IMR-90 (cell line): ENCODE measurements around the gene TECPR2. TPM values are rescaled to one million over a fixed set of nuclear protein-coding genes. Genes with fewer than 3 reads are reported as not detected.
A peak's percentile ranks its signal among the peaks of the same experiment; 100 is the strongest.

Experiments
- ATAC-seq: fragments of 200-7000 bp; cut with Tn5 transposase; 2 replicates; pipeline ENCODE4 v1.9.1; 2020; ENCODE audit warnings: low read depth, mild to moderate bottlenecking, moderate library complexity
- BruUV-seq: library from RNA; stranded (reverse); fragments of 400-500 nt; replicated peaks from 2 replicates; lab custom pipeline; 2021; lab: Mats Ljungman, UMichigan
- CTCF ChIA-PET: fragments of 300-600 bp; formaldehyde crosslinking; extraction: SDS; loops from one replicate; lab custom pipeline; 2021; ENCODE audit warnings: antibody characterized with exemption; lab: Yijun Ruan, JAX
- POLR2A ChIA-PET: fragments of 300-600 bp; sonication (Branson Sonifier 250); formaldehyde crosslinking; loops from one replicate; lab custom pipeline; 2022; ENCODE audit warnings: antibody characterized with exemption; ENCODE audit not compliant: unreplicated experiment; lab: Charles Lee
- DNase-seq: peaks from one replicate; pipeline ENCODE4 v3.0.0; 2013
- H2AFZ ChIP-seq: replicated peaks from 2 replicates; pipeline ENCODE3; 2013; ENCODE audit warnings: low read length, mild to moderate bottlenecking; ENCODE audit not compliant: poor library complexity
- H2AK5ac ChIP-seq: 2 replicates; pipeline ENCODE4 v1.6.1; 2013; ENCODE audit warnings: low read depth, low read length, inconsistent platforms
- H2AK9ac ChIP-seq: replicated peaks from 2 replicates; pipeline ENCODE3; 2013; ENCODE audit warnings: mild to moderate bottlenecking, low read depth, low read length, moderate library complexity; ENCODE audit not compliant: poor library complexity
- H2BK120ac ChIP-seq: 2 replicates; pipeline ENCODE4 v1.6.1; 2013; ENCODE audit warnings: low read depth, low read length, inconsistent platforms
- H2BK15ac ChIP-seq: 3 replicates; pipeline ENCODE4 v1.6.1; 2013; ENCODE audit warnings: low read depth, low read length, inconsistent platforms
- H2BK20ac ChIP-seq: 2 replicates; pipeline ENCODE4 v1.6.1; 2013; ENCODE audit warnings: low read depth, mild to moderate bottlenecking, inconsistent platforms, low read length, moderate library complexity
- H2BK5ac ChIP-seq: 2 replicates; pipeline ENCODE4 v1.6.1; 2013; ENCODE audit warnings: mild to moderate bottlenecking, low read depth, low read length, inconsistent platforms; ENCODE audit not compliant: poor library complexity, severe bottlenecking
- H3K14ac ChIP-seq: replicated peaks from 2 replicates; pipeline ENCODE4 v1.6.1; 2013; ENCODE audit warnings: low read depth, low read length, inconsistent platforms
- H3K18ac ChIP-seq: 2 replicates; pipeline ENCODE4 v1.6.1; 2013; ENCODE audit warnings: low read depth, low read length, control low read depth
- H3K23ac ChIP-seq: 2 replicates; pipeline ENCODE4 v1.6.1; 2013; ENCODE audit warnings: low read depth, low read length, inconsistent platforms
- H3K27ac ChIP-seq: 2 replicates; pipeline ENCODE4 v1.5.1; 2013; ENCODE audit warnings: mild to moderate bottlenecking, control low read depth, low read length; ENCODE audit not compliant: insufficient read depth
- H3K27me3 ChIP-seq: 2 replicates; pipeline ENCODE4 v1.6.1; 2013; ENCODE audit warnings: low read length; ENCODE audit not compliant: control insufficient read depth, insufficient read depth
- H3K36me3 ChIP-seq: 2 replicates; pipeline ENCODE4 v1.6.1; 2013; ENCODE audit warnings: low read length, mixed read lengths; ENCODE audit not compliant: control insufficient read depth, insufficient read depth
- H3K4ac ChIP-seq: 2 replicates; pipeline ENCODE4 v1.6.1; 2013; ENCODE audit warnings: low read depth, low read length, inconsistent platforms
- H3K4me1 ChIP-seq: 2 replicates; pipeline ENCODE4 v1.6.1; 2013; ENCODE audit warnings: low read length, mixed read lengths; ENCODE audit not compliant: control insufficient read depth, insufficient read depth
- H3K4me2 ChIP-seq: 2 replicates; pipeline ENCODE4 v1.6.1; 2013; ENCODE audit warnings: low read depth, mild to moderate bottlenecking, control low read depth, low read length, moderate library complexity
- H3K4me3 ChIP-seq: 2 replicates; pipeline ENCODE4 v1.5.1; 2013; ENCODE audit warnings: low read depth, mild to moderate bottlenecking, control low read depth, low read length, moderate library complexity; ENCODE audit not compliant: insufficient read depth
- H3K56ac ChIP-seq: 2 replicates; pipeline ENCODE4 v1.6.1; 2013; ENCODE audit warnings: low read length, inconsistent platforms; ENCODE audit not compliant: insufficient read depth; ENCODE audit errors: extremely low read depth
- H3K79me1 ChIP-seq, 2 experiments: 2 replicates each; pipeline ENCODE4 v1.6.1; 2013; ENCODE audit warnings: low read length in 2 of 2, inconsistent platforms in 1 of 2, low read depth in 1 of 2
- H3K9ac ChIP-seq: 2 replicates; pipeline ENCODE4 v1.6.1; 2013; ENCODE audit warnings: low read depth, low read length, control low read depth
- H3K9me1 ChIP-seq: 2 replicates; pipeline ENCODE4 v1.6.1; 2013; ENCODE audit warnings: low read length, inconsistent platforms; ENCODE audit not compliant: insufficient read depth
- H3K9me3 ChIP-seq: 2 replicates; pipeline ENCODE4 v1.6.1; 2013; ENCODE audit warnings: low read length; ENCODE audit not compliant: control insufficient read depth, insufficient read depth
- H4K20me1 ChIP-seq: 2 replicates; pipeline ENCODE4 v1.6.1; 2013; ENCODE audit warnings: low read length, inconsistent platforms; ENCODE audit not compliant: insufficient read depth
- H4K5ac ChIP-seq: 2 replicates; pipeline ENCODE4 v1.6.1; 2013; ENCODE audit warnings: mild to moderate bottlenecking, low read depth, low read length, control low read depth
- H4K8ac ChIP-seq, 2 experiments: 2 replicates each; pipeline ENCODE4 v1.6.1; 2013; ENCODE audit warnings: low read depth in 2 of 2, low read length in 2 of 2, control low read depth in 1 of 2, inconsistent platforms in 1 of 2
- H4K91ac ChIP-seq: 2 replicates; pipeline ENCODE4 v1.6.1; 2013; ENCODE audit warnings: low read depth, low read length, inconsistent platforms; ENCODE audit not compliant: insufficient read depth
- BHLHE40 ChIP-seq: fragments of 150-350 bp; IDR thresholded peaks from 2 replicates; pipeline ENCODE4 v1.6.1; 2016; ENCODE audit warnings: mild to moderate bottlenecking, low read depth, low read length
- CEBPB ChIP-seq: IDR thresholded peaks from 2 replicates; pipeline ENCODE4 v1.6.1; 2012; ENCODE audit warnings: low read depth, low read length, improper control_type of control experiment
- CHD1 ChIP-seq: IDR thresholded peaks from 2 replicates; pipeline ENCODE4 v1.6.1; 2012; ENCODE audit warnings: low read depth, low read length, improper control_type of control experiment
- FOS ChIP-seq: fragments of 150-350 bp; IDR thresholded peaks from 2 replicates; pipeline ENCODE4 v1.6.1; 2016; ENCODE audit warnings: low read depth, low read length
- MAFK ChIP-seq: IDR thresholded peaks from 2 replicates; pipeline ENCODE4 v1.6.1; 2012; ENCODE audit warnings: low read depth, low read length, improper control_type of control experiment
- MAZ ChIP-seq: IDR thresholded peaks from 2 replicates; pipeline ENCODE4 v1.6.1; 2012; ENCODE audit warnings: low read depth, mild to moderate bottlenecking, low read length, improper control_type of control experiment, moderate library complexity, borderline replicate concordance
- NFE2L2 ChIP-seq: fragments of 150-350 bp; IDR thresholded peaks from 2 replicates; pipeline ENCODE4 v1.6.1; 2016; ENCODE audit warnings: low read depth, mild to moderate bottlenecking, low read length
- POLR2A ChIP-seq: IDR thresholded peaks from 2 replicates; pipeline ENCODE4 v1.6.1; 2012; ENCODE audit warnings: mild to moderate bottlenecking, low read depth, low read length
- RAD21 ChIP-seq: IDR thresholded peaks from 2 replicates; pipeline ENCODE4 v1.6.1; 2012; ENCODE audit warnings: low read length, improper control_type of control experiment
- RCOR1 ChIP-seq: IDR thresholded peaks from 2 replicates; pipeline ENCODE4 v1.6.1; 2012; ENCODE audit warnings: mild to moderate bottlenecking, low read length, improper control_type of control experiment; ENCODE audit not compliant: insufficient replicate concordance
- RFX5 ChIP-seq: IDR thresholded peaks from 2 replicates; pipeline ENCODE4 v1.8.0; 2012; ENCODE audit warnings: low read depth, mild to moderate bottlenecking, low read length, moderate library complexity
- SMC3 ChIP-seq: fragments of 150-350 bp; IDR thresholded peaks from 2 replicates; pipeline ENCODE4 v1.6.1; 2016; ENCODE audit warnings: low read depth, mild to moderate bottlenecking, antibody characterized with exemption, low read length, moderate library complexity
- WGBS, 2 experiments: methylation state at CpG; one replicate each; pipeline versions ENCODE4 v1.1.5 to v1.1.7; 2013; ENCODE audit warnings: missing lambda C conversion rate in 2 of 2; ENCODE audit not compliant: insufficient read length in 1 of 2; ENCODE audit errors: extremely low coverage in 2 of 2; 5-methylcytosine and 5-hydroxymethylcytosine counted together
- dilution Hi-C: fragments of 300-500 bp; cut with HindIII; formaldehyde crosslinking; loops from one replicate; pipeline ENCODE4 v1.14.3; 2018; ENCODE audit warnings: low sequenced_read_pairs; ENCODE audit not compliant: unreplicated experiment
- in situ Hi-C: fragments of 300-500 bp; cut with MboI; formaldehyde crosslinking; loops from 3 replicates; pipeline ENCODE4 v1.14.3; 2019; ENCODE audit warnings: low sequenced_read_pairs, inconsistent platforms, mixed read lengths
- intact Hi-C: fragments of 100-400 bp; cut with micrococcal nuclease; formaldehyde crosslinking; loops from 2 replicates; pipeline ENCODE4 v1.10.0; 2022
- polyA plus RNA-seq, 3 experiments: library from polyadenylated mRNA; depleted of rRNA; stranded (reverse); fragments of >200 nt; gene quantifications; 2 replicates each; pipeline ENCODE4 v1.2.3, GENCODE V29; 2012; ENCODE audit warnings: low replicate concordance in 1 of 3
- total RNA-seq: library from RNA; depleted of rRNA; stranded (reverse); fragments of >200 nt; gene quantifications from 2 replicates; pipeline ENCODE4 v1.2.3, GENCODE V29; 2012
- TF ChIP-seq, protein P1 (sequence below): fragments of 150-350 bp; IDR thresholded peaks from 2 replicates; pipeline ENCODE4 v1.6.1; 2016; ENCODE audit warnings: low read depth, mild to moderate bottlenecking, low read length, moderate library complexity, borderline replicate concordance
- TF ChIP-seq, protein P2 (sequence below): fragments of 150-350 bp; IDR thresholded peaks from 2 replicates; pipeline ENCODE4 v1.6.1; 2017; ENCODE audit warnings: mild to moderate bottlenecking, antibody characterized with exemption, low read length, low read depth
- TF ChIP-seq, protein P3 (sequence below): conservative IDR thresholded peaks from 2 replicates; pipeline ENCODE4 v1.5.1; 2012; ENCODE audit warnings: mild to moderate bottlenecking, low read depth, low read length, improper control_type of control experiment

The TECPR2 gene
- total and polyA plus RNA-seq, 2 of the 4 experiments (the other 2 are of a cell fraction): 9.5 to 11.7 TPM

DNA sequence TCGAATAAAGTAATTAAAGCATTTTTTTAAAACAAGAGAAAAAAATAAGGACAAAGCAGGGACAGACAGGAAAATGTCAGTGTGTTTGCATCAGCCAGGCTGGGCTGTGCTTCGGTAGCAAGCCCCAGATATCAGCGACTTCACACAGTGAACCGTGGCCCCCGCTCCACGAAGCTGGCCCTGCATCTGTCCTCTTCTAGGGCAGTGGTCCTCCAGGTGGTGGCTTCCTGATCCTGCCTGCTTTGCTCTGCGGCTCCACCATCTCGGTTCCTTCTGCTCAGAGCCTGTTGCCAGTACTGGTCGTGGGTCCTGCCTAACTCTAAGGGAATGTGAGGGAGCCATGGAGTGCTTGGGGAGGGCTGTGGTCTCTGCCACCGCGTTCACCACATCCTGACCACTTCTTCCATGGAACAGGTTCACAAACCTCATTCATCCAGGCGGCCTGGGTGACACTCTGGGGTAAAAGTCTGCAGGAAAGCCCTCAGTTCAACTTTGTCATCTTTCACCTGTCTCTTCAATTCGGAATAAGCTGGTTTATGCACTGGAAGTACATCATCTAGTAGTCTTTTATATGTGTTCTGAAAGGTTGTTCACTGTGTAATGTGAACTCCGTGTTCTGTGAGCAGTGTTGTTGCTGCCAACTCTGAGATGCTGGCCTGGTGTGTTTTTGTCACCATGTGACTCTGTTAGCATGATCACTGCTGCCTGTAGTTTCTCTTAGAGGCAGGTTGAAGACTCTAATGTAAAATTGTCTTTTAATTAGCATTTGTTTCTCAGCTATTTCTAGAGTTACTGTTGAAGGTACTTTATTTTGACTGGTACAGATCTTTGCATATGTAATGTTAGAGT is 99.0 kb downstream of the TECPR2 start:
- H2BK120ac ChIP-seq: no peak overlapping the region
- no peak overlapping the region for H3K23ac ChIP-seq
- H4K8ac ChIP-seq: no peak overlapping the region
- H2BK15ac ChIP-seq: no peak overlapping the region
- H3K4me2 ChIP-seq: no peak overlapping the region
- ATAC-seq: no peak
- H2AK5ac ChIP-seq: no peak overlapping the region
- H3K4me3 ChIP-seq: no peak overlapping the region
- H3K4ac ChIP-seq: no peak overlapping the region
- H2BK5ac ChIP-seq: no peak overlapping the region
- no peak overlapping the region for H2AFZ ChIP-seq
- no peak overlapping the region for H4K91ac ChIP-seq
- ChIA-PET POLR2A (no interaction called here), CTCF (no interaction called here)
- BruUV-seq: no TSS peak
- H3K36me3 ChIP-seq: peaks cover 35% of the 10 kb centered on the region
- no peak overlapping the region for H2BK20ac ChIP-seq
- no peak overlapping the region for H3K27ac ChIP-seq
- no peak overlapping the region for H3K18ac ChIP-seq
- dilution Hi-C loops: no loop called here
- intact Hi-C loops: no loop called here
- H3K27me3 ChIP-seq: no peaks in the 10 kb centered on the region
- no peaks in the 10 kb centered on the region for H4K20me1 ChIP-seq
- H3K14ac ChIP-seq: peak overlapping the region; percentile 19; the same call in 1 of the 2 replicates
- H2AK9ac ChIP-seq: peak overlapping the region; percentile 25
- 90% methylated on average over 5 of the region's 14 CpGs; no CpG with 5 or more reads in 1 of the 2 experiments for WGBS, 2 experiments
- no peaks in the 10 kb centered on the region for H3K9me3 ChIP-seq
- no peak overlapping the region for H4K5ac ChIP-seq
- H3K9ac ChIP-seq: no peak overlapping the region
- no peak for DNase-seq
- in situ Hi-C loops: no loop called here
- no peak overlapping the region for H3K56ac ChIP-seq
- H3K79me1 ChIP-seq: no peaks in the 10 kb centered on the region
- 0 out of 2 replicates have a peak, but pooled peaks cover 3% of the 10 kb centered on the region for H3K9me1 ChIP-seq
- no peaks in the 10 kb centered on the region for H3K4me1 ChIP-seq
- TF ChIP-seq RCOR1: no peak
- TF ChIP-seq MAZ: no peak
- no peak for TF ChIP-seq POLR2A
- TF ChIP-seq, protein P1, sequence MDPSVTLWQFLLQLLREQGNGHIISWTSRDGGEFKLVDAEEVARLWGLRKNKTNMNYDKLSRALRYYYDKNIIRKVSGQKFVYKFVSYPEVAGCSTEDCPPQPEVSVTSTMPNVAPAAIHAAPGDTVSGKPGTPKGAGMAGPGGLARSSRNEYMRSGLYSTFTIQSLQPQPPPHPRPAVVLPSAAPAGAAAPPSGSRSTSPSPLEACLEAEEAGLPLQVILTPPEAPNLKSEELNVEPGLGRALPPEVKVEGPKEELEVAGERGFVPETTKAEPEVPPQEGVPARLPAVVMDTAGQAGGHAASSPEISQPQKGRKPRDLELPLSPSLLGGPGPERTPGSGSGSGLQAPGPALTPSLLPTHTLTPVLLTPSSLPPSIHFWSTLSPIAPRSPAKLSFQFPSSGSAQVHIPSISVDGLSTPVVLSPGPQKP: no peak
- TF ChIP-seq, protein P2, sequence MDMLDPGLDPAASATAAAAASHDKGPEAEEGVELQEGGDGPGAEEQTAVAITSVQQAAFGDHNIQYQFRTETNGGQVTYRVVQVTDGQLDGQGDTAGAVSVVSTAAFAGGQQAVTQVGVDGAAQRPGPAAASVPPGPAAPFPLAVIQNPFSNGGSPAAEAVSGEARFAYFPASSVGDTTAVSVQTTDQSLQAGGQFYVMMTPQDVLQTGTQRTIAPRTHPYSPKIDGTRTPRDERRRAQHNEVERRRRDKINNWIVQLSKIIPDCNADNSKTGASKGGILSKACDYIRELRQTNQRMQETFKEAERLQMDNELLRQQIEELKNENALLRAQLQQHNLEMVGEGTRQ: no peak
- TF ChIP-seq MAFK: no peak
- TF ChIP-seq SMC3: no peak
- TF ChIP-seq, protein P3, sequence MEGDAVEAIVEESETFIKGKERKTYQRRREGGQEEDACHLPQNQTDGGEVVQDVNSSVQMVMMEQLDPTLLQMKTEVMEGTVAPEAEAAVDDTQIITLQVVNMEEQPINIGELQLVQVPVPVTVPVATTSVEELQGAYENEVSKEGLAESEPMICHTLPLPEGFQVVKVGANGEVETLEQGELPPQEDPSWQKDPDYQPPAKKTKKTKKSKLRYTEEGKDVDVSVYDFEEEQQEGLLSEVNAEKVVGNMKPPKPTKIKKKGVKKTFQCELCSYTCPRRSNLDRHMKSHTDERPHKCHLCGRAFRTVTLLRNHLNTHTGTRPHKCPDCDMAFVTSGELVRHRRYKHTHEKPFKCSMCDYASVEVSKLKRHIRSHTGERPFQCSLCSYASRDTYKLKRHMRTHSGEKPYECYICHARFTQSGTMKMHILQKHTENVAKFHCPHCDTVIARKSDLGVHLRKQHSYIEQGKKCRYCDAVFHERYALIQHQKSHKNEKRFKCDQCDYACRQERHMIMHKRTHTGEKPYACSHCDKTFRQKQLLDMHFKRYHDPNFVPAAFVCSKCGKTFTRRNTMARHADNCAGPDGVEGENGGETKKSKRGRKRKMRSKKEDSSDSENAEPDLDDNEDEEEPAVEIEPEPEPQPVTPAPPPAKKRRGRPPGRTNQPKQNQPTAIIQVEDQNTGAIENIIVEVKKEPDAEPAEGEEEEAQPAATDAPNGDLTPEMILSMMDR: no peak
- no peak for TF ChIP-seq RAD21
- no peak for TF ChIP-seq BHLHE40
- TF ChIP-seq FOS: no peak
- no peak for TF ChIP-seq CHD1
- TF ChIP-seq CEBPB: no peak
- TF ChIP-seq NFE2L2: no peak
- TF ChIP-seq RFX5: no peak
